Measurements from ENCODE around the gene MPPED2.

Gene MPPED2

DNA sequence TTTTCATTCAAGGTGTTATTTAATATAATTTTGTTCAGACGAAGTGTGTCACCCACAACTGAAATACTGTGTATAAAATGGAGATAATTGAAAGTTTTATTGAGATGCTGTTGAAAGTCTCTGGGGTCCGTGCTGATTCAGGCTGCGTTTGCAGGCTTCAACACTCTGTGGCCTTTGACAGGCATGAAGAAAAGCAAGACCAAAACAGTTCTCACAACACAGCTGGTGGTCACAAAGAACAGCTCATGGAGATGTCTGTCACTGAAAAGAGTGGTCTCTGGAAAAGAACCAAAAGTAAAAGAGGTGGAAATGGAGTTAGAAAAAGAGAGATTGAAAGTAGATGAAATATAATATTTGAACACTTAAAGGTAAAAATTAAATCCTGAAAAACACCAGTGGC, 9.8 kb upstream of the MPPED2 start:
- no peaks in the 10 kb centered on the region for H3K27me3 ChIP-seq (ENCODE audit: insufficient read depth, poor library complexity, severe bottlenecking)
- no peak overlapping the region for H3K27ac ChIP-seq (replicated peaks)
- no peak overlapping the region for H3K4me3 ChIP-seq (replicated peaks; ENCODE audit: insufficient read depth, low read length)
- DNase-seq (ENCODE audit: low read depth in 1 of 2, low spot score in 1 of 2) = no peak
- TF ChIP-seq GABPA (IDR thresholded peaks at IDR 0.05; ENCODE audit: low read depth) = no peak
- no peak for TF ChIP-seq POLR2AphosphoS5 (IDR thresholded peaks at IDR 0.05; ENCODE audit: low read depth)
- TF ChIP-seq REST (IDR thresholded peaks at IDR 0.05; ENCODE audit: insufficient replicate concordance, low read depth) = no peak
- TF ChIP-seq CTCF (IDR thresholded peaks at IDR 0.05; ENCODE audit: insufficient read depth, low read length) = no peak
- no peak for TF ChIP-seq SPI1 (IDR thresholded peaks at IDR 0.05; ENCODE audit: borderline replicate concordance, low read depth)

DNA sequence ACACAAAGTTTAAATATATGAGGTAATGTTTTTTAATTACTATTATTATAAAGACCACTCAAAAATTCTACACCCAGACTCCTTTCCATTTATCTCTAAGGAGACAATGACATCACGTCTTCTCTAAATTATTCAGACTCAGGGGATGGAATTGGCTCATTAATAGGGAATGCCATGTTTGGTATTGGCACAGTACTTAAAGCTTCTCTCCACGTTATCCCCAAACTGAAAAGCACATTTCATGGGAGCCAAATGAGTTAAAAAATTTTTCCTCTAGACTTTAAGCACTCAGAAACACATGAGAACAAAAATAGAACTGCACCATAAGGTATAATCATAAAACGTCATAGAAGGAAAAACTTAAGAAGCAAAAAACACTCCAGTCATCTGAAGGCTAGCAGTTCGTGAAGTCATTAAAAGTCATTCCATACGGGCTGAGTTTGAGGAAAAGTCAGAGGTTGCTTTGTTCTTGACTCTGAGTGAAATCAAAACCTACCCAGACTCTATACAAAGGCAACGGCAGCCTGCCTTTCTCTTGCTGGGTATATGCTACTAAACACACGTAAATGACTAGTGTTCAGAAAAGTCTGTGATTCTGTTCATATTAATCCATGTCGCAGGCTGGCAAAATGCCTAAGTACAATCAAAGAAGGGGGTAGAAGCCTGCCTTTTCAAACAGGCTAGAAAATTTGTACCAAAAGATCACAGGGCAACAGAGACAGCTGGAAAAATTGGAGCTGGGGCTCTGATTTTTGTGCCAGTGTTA, 8.7 kb upstream of the MPPED2 start:
- no peak for DNase-seq (ENCODE audit: low read depth in 1 of 2, low spot score in 1 of 2)
- Histone ChIP-seq H3K27me3 (ENCODE audit: insufficient read depth, poor library complexity, severe bottlenecking) (no peaks in the 10 kb centered on the region), H3K27ac (replicated peaks) (no peak overlapping the region), H3K4me3 (replicated peaks; ENCODE audit: insufficient read depth, low read length) (no peak overlapping the region)
- TF ChIP-seq REST (IDR thresholded peaks at IDR 0.05; ENCODE audit: insufficient replicate concordance, low read depth) (no peak), SPI1 (IDR thresholded peaks at IDR 0.05; ENCODE audit: borderline replicate concordance, low read depth) (no peak), POLR2AphosphoS5 (IDR thresholded peaks at IDR 0.05; ENCODE audit: low read depth) (no peak), CTCF (IDR thresholded peaks at IDR 0.05; ENCODE audit: insufficient read depth, low read length) (no peak), GABPA (IDR thresholded peaks at IDR 0.05; ENCODE audit: low read depth) (no peak)

GRCh38 chr11:30587269-30587812, 1.2 kb upstream of the MPPED2 start:
- no peak overlapping the region for H3K4me3 ChIP-seq (replicated peaks; ENCODE audit: insufficient read depth, low read length)
- TF ChIP-seq REST (IDR thresholded peaks at IDR 0.05; ENCODE audit: insufficient replicate concordance, low read depth) = no peak
- TF ChIP-seq CTCF (IDR thresholded peaks at IDR 0.05; ENCODE audit: insufficient read depth, low read length) = no peak
- TF ChIP-seq GABPA (IDR thresholded peaks at IDR 0.05; ENCODE audit: low read depth) = no peak
- TF ChIP-seq POLR2AphosphoS5 (IDR thresholded peaks at IDR 0.05; ENCODE audit: low read depth) = no peak
- DNase-seq (ENCODE audit: low read depth in 1 of 2, low spot score in 1 of 2) = no peak
- H3K27ac ChIP-seq (replicated peaks) = no peak overlapping the region
- peaks cover 15% of the 10 kb centered on the region for H3K27me3 ChIP-seq (ENCODE audit: insufficient read depth, poor library complexity, severe bottlenecking)

Data from HL-60 (cell line).